Measurements from ENCODE around the gene EPG5. TPM values are rescaled to one million over a fixed set of nuclear protein-coding genes. Genes with fewer than 3 reads are reported as not detected.
A peak's percentile ranks its signal among the peaks of the same experiment; 100 is the strongest.

Gene EPG5
- total RNA-seq, 8 experiments from 2014 or later: 10.5 to 28.2 (median 16.3) TPM

GRCh38 chr18:45891806-45892205 lies 75.3 kb downstream of the EPG5 start:
- no peak for ATAC-seq (replicated peaks in 6 of 8)
- Histone ChIP-seq H3K4me1 (replicated peaks in 1 of 2) (peaks cover 2 to 19% of the 10 kb centered on the region in 2 donors), H3K27ac (no peak overlapping the region), H3K4me3 (no peak overlapping the region)
- in situ Hi-C loops (cut with MboI; ENCODE audit: low pct_unique_long_range_greater_than_20kb in 2 of 9, low sequenced_read_pairs in 9 of 9, unreplicated experiment in 9 of 9): no loop called here
- 73 to 100% (median 97%) methylated on average over 1 to 2 of the region's 2 CpGs for WGBS, 10 experiments

GRCh38 chr18:45890606-45891005 lies 76.5 kb downstream of the EPG5 start:
- peaks cover 2 to 19% of the 10 kb centered on the region in 2 donors for H3K4me1 ChIP-seq (replicated peaks in 1 of 2)
- H3K27ac ChIP-seq: no peak overlapping the region
- 17 to 100% (median 100%) methylated on average over 1 of the region's 1 CpG; no CpG with 5 or more reads in 3 of the 10 experiments for WGBS, 10 experiments
- no peak overlapping the region for H3K4me3 ChIP-seq
- no peak for ATAC-seq (replicated peaks in 6 of 8)
- in situ Hi-C loops (cut with MboI; ENCODE audit: low pct_unique_long_range_greater_than_20kb in 2 of 9, low sequenced_read_pairs in 9 of 9, unreplicated experiment in 9 of 9): no loop called here

- peaks cover 2 to 19% of the 10 kb centered on the region in 2 donors for H3K4me1 ChIP-seq (replicated peaks in 1 of 2)
- in situ Hi-C loops (cut with MboI; ENCODE audit: low pct_unique_long_range_greater_than_20kb in 2 of 9, low sequenced_read_pairs in 9 of 9, unreplicated experiment in 9 of 9): no loop called here
- 73 to 100% (median 100%) methylated on average over 1 to 3 of the region's 3 CpGs; no CpG with 5 or more reads in 1 of the 10 experiments for WGBS, 10 experiments
- no peak overlapping the region for H3K27ac ChIP-seq
- no peak overlapping the region for H3K4me3 ChIP-seq
- ATAC-seq (replicated peaks in 6 of 8): no peak
These were observed 77.6 kb downstream of the EPG5 start for GRCh38 chr18:45889419-45890064.

- ATAC-seq (replicated peaks in 6 of 8): no peak
These were observed 79.5 kb downstream of the EPG5 start for GRCh38 chr18:45887585-45887984.

GRCh38 chr18:45880876-45881558 lies 86.1 kb downstream of the EPG5 start:
- in situ Hi-C loops (cut with MboI; ENCODE audit: low pct_unique_long_range_greater_than_20kb in 2 of 9, low sequenced_read_pairs in 9 of 9, unreplicated experiment in 9 of 9): no loop called here
- no peak overlapping the region for H3K4me3 ChIP-seq
- H3K4me1 ChIP-seq (replicated peaks in 1 of 2): no peaks in the 10 kb centered on the region
- ATAC-seq (replicated peaks in 6 of 8): peak in 3 of 8 experiments; percentile 35 to 84 (median 80)
- WGBS, 10 experiments: 43 to 100% (median 83%) methylated on average over 1 to 3 of the region's 3 CpGs; no CpG with 5 or more reads in 1 of the 10 experiments
- no peak overlapping the region for H3K27ac ChIP-seq

More at GRCh38 chr18:45887585-45887984, 79.5 kb downstream of the EPG5 start:
- Histone ChIP-seq H3K4me1 (replicated peaks in 1 of 2) (peaks cover 2 to 9% of the 10 kb centered on the region in 2 donors), H3K4me3 (no peak overlapping the region), H3K27ac (no peak overlapping the region)
- in situ Hi-C loops (cut with MboI; ENCODE audit: low pct_unique_long_range_greater_than_20kb in 2 of 9, low sequenced_read_pairs in 9 of 9, unreplicated experiment in 9 of 9): no loop called here
- 92 to 100% (median 98%) methylated on average over 1 to 5 of the region's 5 CpGs; no CpG with 5 or more reads in 2 of the 10 experiments for WGBS, 10 experiments

- Histone ChIP-seq H3K4me1 (replicated peaks in 1 of 2) (no peaks in the 10 kb centered on the region), H3K27ac (no peak overlapping the region), H3K4me3 (no peak overlapping the region)
- ATAC-seq (replicated peaks in 6 of 8): peak; percentile 73 to 96 (median 86)
- in situ Hi-C loops (cut with MboI; ENCODE audit: low pct_unique_long_range_greater_than_20kb in 2 of 9, low sequenced_read_pairs in 9 of 9, unreplicated experiment in 9 of 9): no loop called here
- 13 to 62% (median 24%) methylated on average over 1 to 8 of the region's 17 CpGs; no CpG with 5 or more reads in 3 of the 10 experiments for WGBS, 10 experiments
These were observed 87.2 kb downstream of the EPG5 start for GRCh38 chr18:45879681-45880655.

- ATAC-seq (replicated peaks in 6 of 8): peak in 1 of 8 experiments; percentile 22
- in situ Hi-C loops (cut with MboI; ENCODE audit: low pct_unique_long_range_greater_than_20kb in 2 of 9, low sequenced_read_pairs in 9 of 9, unreplicated experiment in 9 of 9): no loop called here
- 50 to 100% (median 94%) methylated on average over 1 to 3 of the region's 3 CpGs for WGBS, 10 experiments
These were observed 89.7 kb downstream of the EPG5 start for GRCh38 chr18:45877403-45877802.

GRCh38 chr18:45876161-45876560 lies 91.0 kb downstream of the EPG5 start:
- H3K4me1 ChIP-seq (replicated peaks in 1 of 2): no peaks in the 10 kb centered on the region
- in situ Hi-C loops (cut with MboI; ENCODE audit: low pct_unique_long_range_greater_than_20kb in 2 of 9, low sequenced_read_pairs in 9 of 9, unreplicated experiment in 9 of 9): no loop called here
- H3K27ac ChIP-seq: no peak overlapping the region
- peak in 2 of 8 experiments; percentile 15 to 75 for ATAC-seq (replicated peaks in 6 of 8)
- no peak overlapping the region for H3K4me3 ChIP-seq
- 58 to 100% (median 94%) methylated on average over 1 to 3 of the region's 3 CpGs; no CpG with 5 or more reads in 2 of the 10 experiments for WGBS, 10 experiments

More at GRCh38 chr18:45877403-45877802, 89.7 kb downstream of the EPG5 start:
- no peaks in the 10 kb centered on the region for H3K4me1 ChIP-seq (replicated peaks in 1 of 2)
- no peak overlapping the region for H3K4me3 ChIP-seq
- no peak overlapping the region for H3K27ac ChIP-seq

- 50 to 97% (median 83%) methylated on average over 1 to 5 of the region's 5 CpGs for WGBS, 10 experiments
- H3K27ac ChIP-seq: no peak overlapping the region
- no peaks in the 10 kb centered on the region for H3K4me1 ChIP-seq (replicated peaks in 1 of 2)
- in situ Hi-C loops (cut with MboI; ENCODE audit: low pct_unique_long_range_greater_than_20kb in 2 of 9, low sequenced_read_pairs in 9 of 9, unreplicated experiment in 9 of 9): loop anchor here in 1 of 9 experiments (25.0 kb wide), 1 partner anchor 162 kb away; the partner anchor contains the start of gene SLC14A1
- H3K4me3 ChIP-seq: no peak overlapping the region
- ATAC-seq (replicated peaks in 6 of 8): peak in 1 of 8 experiments; percentile 67
These were observed 92.5 kb downstream of the EPG5 start for GRCh38 chr18:45874491-45875184.

GRCh38 chr18:45871431-45872084 lies 95.6 kb downstream of the EPG5 start:
- H3K27ac ChIP-seq: no peak overlapping the region
- in situ Hi-C loops (cut with MboI; ENCODE audit: low pct_unique_long_range_greater_than_20kb in 2 of 9, low sequenced_read_pairs in 9 of 9, unreplicated experiment in 9 of 9): loop anchor here in 1 of 9 experiments (25.0 kb wide), 1 partner anchor 159 kb away; the partner anchor contains the start of gene SLC14A1
- H3K4me1 ChIP-seq (replicated peaks in 1 of 2): no peaks in the 10 kb centered on the region
- ATAC-seq (replicated peaks in 6 of 8): no peak
- 58 to 100% (median 87%) methylated on average over 2 to 5 of the region's 5 CpGs for WGBS, 10 experiments
- no peak overlapping the region for H3K4me3 ChIP-seq

- Histone ChIP-seq H3K27ac (no peak overlapping the region), H3K4me1 (replicated peaks in 1 of 2) (no peaks in the 10 kb centered on the region), H3K4me3 (no peak overlapping the region)
- ATAC-seq (replicated peaks in 6 of 8): no peak
- 92 to 100% (median 96%) methylated on average over 1 to 7 of the region's 7 CpGs; no CpG with 5 or more reads in 2 of the 10 experiments for WGBS, 10 experiments
- in situ Hi-C loops (cut with MboI; ENCODE audit: low pct_unique_long_range_greater_than_20kb in 2 of 9, low sequenced_read_pairs in 9 of 9, unreplicated experiment in 9 of 9): loop anchor here in 1 of 9 experiments (25.0 kb wide), 1 partner anchor 158 kb away; the partner anchor contains the start of gene SLC14A1
These were observed 96.7 kb downstream of the EPG5 start for GRCh38 chr18:45870419-45870818.
